Measurements from ENCODE around the gene MYO16.

DNA sequence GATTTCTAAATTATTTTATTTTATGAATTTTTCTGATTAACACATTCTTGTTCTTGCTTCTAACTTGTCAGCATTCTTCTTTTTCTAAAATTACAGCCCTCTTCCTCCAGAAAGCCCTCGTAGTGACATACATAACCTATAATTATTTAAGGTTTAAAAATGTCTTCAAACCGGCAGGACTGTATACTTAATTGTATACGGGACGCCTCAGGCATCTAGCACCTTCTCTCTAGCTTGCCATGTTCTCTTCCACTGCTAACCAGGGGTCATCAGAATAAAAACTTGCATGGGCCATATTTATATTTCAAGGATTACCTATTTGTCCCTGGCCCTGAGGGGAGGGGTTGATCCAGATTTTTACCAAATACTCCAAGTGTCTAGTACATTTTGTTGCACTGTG lies 380.3 kb downstream of the MYO16 start:
- TF ChIP-seq GATA2 (IDR thresholded peaks at IDR 0.05; ENCODE audit: low read depth, low read length) = no peak
- TF ChIP-seq GATA3 (IDR thresholded peaks at IDR 0.05; ENCODE audit: low read depth, low read length) = no peak
